ENCODE data around the gene GAREM2. TPM values are rescaled to one million over a fixed set of nuclear protein-coding genes. Genes with fewer than 3 reads are reported as not detected.

Gene GAREM2
- total RNA-seq, 1 experiment from 2014 or later, result 0.96 TPM

GRCh38 chr2:26215833-26216232 lies 42.9 kb downstream of the GAREM2 start:
- Histone ChIP-seq H3K9me2 (ENCODE audit: insufficient read depth) (no peaks in the 10 kb centered on the region), H3K4me3 (no peak overlapping the region), H3K9me3 (ENCODE audit: insufficient read depth, low read depth) (peaks cover 14% of the 10 kb centered on the region), H4K20me1 (ENCODE audit: insufficient read depth) (no peaks in the 10 kb centered on the region), H3K4me1 (replicated peaks; ENCODE audit: insufficient read depth) (no peaks in the 10 kb centered on the region), H3K4me2 (no peak overlapping the region), H3F3A (ENCODE audit: insufficient read depth, low read depth) (no peaks in the 10 kb centered on the region), H3K79me2 (ENCODE audit: low read depth) (no peaks in the 10 kb centered on the region), H3K27ac (no peak overlapping the region), H3K27me3 (ENCODE audit: insufficient read depth, low read depth) (no peaks in the 10 kb centered on the region), H3K36me3 (ENCODE audit: low read depth) (peaks cover 50% of the 10 kb centered on the region), H2AFZ (no peak overlapping the region)
- POLR2A ChIA-PET (ENCODE audit: unreplicated experiment), result no interaction called here
- TF ChIP-seq EZH2 (IDR thresholded peaks at IDR 0.05; ENCODE audit: low read depth) (no peak), CTCF (conservative IDR thresholded peaks at IDR 0.05) (no peak)
- no peak for DNase-seq
- BruUV-seq (replicated peaks), result no TSS peak
- CTCF ChIA-PET, result no interaction called here
- intact Hi-C loops (cut with micrococcal nuclease; ENCODE audit: unreplicated experiment), result no loop called here

- TF ChIP-seq EZH2 (IDR thresholded peaks at IDR 0.05; ENCODE audit: low read depth), result no peak
- no peak for TF ChIP-seq CTCF (conservative IDR thresholded peaks at IDR 0.05)
- Histone ChIP-seq H3K4me2 (no peak overlapping the region), H3K9me3 (ENCODE audit: insufficient read depth, low read depth) (peaks cover 14% of the 10 kb centered on the region), H3K9me2 (ENCODE audit: insufficient read depth) (no peaks in the 10 kb centered on the region), H2AFZ (no peak overlapping the region), H3K4me3 (no peak overlapping the region), H3K79me2 (ENCODE audit: low read depth) (no peaks in the 10 kb centered on the region), H3K4me1 (replicated peaks; ENCODE audit: insufficient read depth) (no peaks in the 10 kb centered on the region), H3K36me3 (ENCODE audit: low read depth) (peaks cover 47% of the 10 kb centered on the region), H3K27ac (no peak overlapping the region), H3K27me3 (ENCODE audit: insufficient read depth, low read depth) (no peaks in the 10 kb centered on the region), H3F3A (ENCODE audit: insufficient read depth, low read depth) (no peaks in the 10 kb centered on the region), H4K20me1 (ENCODE audit: insufficient read depth) (no peaks in the 10 kb centered on the region)
- ChIA-PET POLR2A (ENCODE audit: unreplicated experiment) (no interaction called here), CTCF (no interaction called here)
- DNase-seq, result no peak
- intact Hi-C loops (cut with micrococcal nuclease; ENCODE audit: unreplicated experiment), result no loop called here
- BruUV-seq (replicated peaks), result no TSS peak
Observed at GRCh38 chr2:26216587-26216986, 43.7 kb downstream of the GAREM2 start.

GRCh38 chr2:26217720-26218119 lies 44.8 kb downstream of the GAREM2 start:
- H3K36me3 ChIP-seq (ENCODE audit: low read depth), result peaks cover 37% of the 10 kb centered on the region
- peaks cover 14% of the 10 kb centered on the region for H3K9me3 ChIP-seq (ENCODE audit: insufficient read depth, low read depth)
- POLR2A ChIA-PET (ENCODE audit: unreplicated experiment), result no interaction called here
- H3K4me3 ChIP-seq, result no peak overlapping the region
- CTCF ChIA-PET, result no interaction called here
- intact Hi-C loops (cut with micrococcal nuclease; ENCODE audit: unreplicated experiment), result no loop called here
- no peak overlapping the region for H3K4me2 ChIP-seq
- H3K9me2 ChIP-seq (ENCODE audit: insufficient read depth), result no peaks in the 10 kb centered on the region
- H3K79me2 ChIP-seq (ENCODE audit: low read depth), result no peaks in the 10 kb centered on the region
- no peaks in the 10 kb centered on the region for H4K20me1 ChIP-seq (ENCODE audit: insufficient read depth)
- H3K27me3 ChIP-seq (ENCODE audit: insufficient read depth, low read depth), result no peaks in the 10 kb centered on the region
- H3K27ac ChIP-seq, result no peak overlapping the region
- no peaks in the 10 kb centered on the region for H3K4me1 ChIP-seq (replicated peaks; ENCODE audit: insufficient read depth)
- no peaks in the 10 kb centered on the region for H3F3A ChIP-seq (ENCODE audit: insufficient read depth, low read depth)
- BruUV-seq (replicated peaks), result no TSS peak
- no peak for DNase-seq
- no peak for TF ChIP-seq CTCF (conservative IDR thresholded peaks at IDR 0.05)
- no peak for TF ChIP-seq EZH2 (IDR thresholded peaks at IDR 0.05; ENCODE audit: low read depth)
- no peak overlapping the region for H2AFZ ChIP-seq

All from PC-9 (cell line).